ENCODE results near the gene RBM15B.
A peak's percentile ranks its signal among the peaks of the same experiment; 100 is the strongest.
"Not testable (repeated sequence)": the region's sequence is repeated elsewhere in the genome, so short reads cannot be mapped to it uniquely, and the experiment has no call there.

The RBM15B gene

DNA sequence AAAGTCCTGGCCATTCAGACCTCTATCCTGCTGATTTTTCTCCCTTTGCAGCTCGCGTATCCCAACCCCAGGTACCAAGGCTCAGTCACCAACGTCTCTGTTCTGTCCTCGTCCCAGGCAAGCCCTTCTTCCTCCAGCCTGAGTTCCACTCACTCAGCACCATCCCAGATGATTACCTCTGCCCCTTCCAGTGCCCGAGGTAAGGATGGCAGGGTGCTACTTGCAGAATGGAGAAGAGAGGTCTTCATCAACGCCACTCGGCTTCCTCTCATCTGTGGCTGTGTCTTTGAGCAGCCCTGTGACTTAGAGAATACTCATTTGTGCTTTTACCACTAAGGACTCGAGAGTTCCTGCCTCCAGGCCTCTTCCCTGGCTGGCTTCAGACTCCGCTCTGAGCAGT, 28.6 kb upstream of the RBM15B start:
- no peak for DNase-seq (ENCODE audit: low read depth)
- H3K4me3 ChIP-seq (ENCODE audit: control insufficient read depth, low read depth, low read length) = no peak overlapping the region
- TF ChIP-seq, protein P1, sequence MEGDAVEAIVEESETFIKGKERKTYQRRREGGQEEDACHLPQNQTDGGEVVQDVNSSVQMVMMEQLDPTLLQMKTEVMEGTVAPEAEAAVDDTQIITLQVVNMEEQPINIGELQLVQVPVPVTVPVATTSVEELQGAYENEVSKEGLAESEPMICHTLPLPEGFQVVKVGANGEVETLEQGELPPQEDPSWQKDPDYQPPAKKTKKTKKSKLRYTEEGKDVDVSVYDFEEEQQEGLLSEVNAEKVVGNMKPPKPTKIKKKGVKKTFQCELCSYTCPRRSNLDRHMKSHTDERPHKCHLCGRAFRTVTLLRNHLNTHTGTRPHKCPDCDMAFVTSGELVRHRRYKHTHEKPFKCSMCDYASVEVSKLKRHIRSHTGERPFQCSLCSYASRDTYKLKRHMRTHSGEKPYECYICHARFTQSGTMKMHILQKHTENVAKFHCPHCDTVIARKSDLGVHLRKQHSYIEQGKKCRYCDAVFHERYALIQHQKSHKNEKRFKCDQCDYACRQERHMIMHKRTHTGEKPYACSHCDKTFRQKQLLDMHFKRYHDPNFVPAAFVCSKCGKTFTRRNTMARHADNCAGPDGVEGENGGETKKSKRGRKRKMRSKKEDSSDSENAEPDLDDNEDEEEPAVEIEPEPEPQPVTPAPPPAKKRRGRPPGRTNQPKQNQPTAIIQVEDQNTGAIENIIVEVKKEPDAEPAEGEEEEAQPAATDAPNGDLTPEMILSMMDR (IDR thresholded peaks at IDR 0.05; ENCODE audit: control insufficient read depth, insufficient read depth, low read depth, low read length, missing control alignments) = no peak

DNA sequence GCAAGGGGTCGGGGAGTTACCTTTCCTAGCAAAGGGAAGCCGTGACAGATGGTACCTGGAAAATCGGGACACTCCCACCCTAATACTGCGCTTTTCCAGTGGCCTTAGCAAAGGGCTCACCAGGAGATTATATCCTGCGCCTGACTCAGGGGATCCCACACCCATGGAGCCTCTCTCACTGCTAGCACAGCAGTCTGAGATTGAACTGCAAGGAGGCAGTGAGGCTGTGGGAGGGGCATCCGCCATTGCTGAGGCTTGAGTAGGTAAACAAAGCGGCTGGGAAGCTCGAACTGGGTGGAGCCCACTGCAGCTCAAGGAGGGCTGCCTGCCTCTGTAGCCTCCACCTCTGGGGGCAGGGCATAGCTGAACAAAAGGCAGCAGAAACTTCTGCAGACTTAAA, 22.8 kb upstream of the RBM15B start:
- not testable (repeated sequence) for H3K4me3 ChIP-seq (ENCODE audit: control insufficient read depth, low read depth, low read length); DNase-seq (ENCODE audit: low read depth)

DNA sequence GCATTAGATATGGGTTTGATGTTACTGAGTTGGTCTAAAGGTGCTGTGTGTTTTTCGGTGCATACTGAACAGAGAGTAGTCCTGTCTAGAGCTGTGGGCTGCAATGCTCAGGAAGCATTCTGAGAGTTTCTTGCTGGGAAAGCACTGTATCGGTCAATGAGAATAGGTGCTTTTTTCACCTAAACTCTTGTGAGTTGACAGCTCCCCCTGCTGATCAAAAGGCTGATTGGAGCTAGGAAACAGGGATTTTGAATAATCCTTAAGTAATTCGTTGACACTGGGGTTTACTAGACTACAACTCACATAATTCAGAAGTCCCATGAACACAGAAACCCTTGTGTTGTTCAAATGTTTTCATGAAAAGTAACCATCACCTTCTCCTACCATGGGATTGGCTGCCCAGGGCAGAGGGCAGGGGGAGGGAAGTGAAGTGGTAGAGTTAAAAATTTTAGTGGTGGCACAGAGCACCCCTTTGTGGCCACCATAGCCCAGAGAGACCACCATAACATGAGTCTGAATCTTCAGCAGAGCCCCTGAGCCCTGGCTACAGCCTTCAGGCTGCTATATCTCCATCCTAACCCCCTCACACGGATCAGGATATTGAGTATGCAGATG, 19.0 kb upstream of the RBM15B start:
- H3K4me3 ChIP-seq (ENCODE audit: control insufficient read depth, low read depth, low read length) = no peak overlapping the region
- TF ChIP-seq, protein P1 (IDR thresholded peaks at IDR 0.05; ENCODE audit: control insufficient read depth, insufficient read depth, low read depth, low read length, missing control alignments) = peak; percentile 77
- DNase-seq (ENCODE audit: low read depth) = peak; percentile 49

DNA sequence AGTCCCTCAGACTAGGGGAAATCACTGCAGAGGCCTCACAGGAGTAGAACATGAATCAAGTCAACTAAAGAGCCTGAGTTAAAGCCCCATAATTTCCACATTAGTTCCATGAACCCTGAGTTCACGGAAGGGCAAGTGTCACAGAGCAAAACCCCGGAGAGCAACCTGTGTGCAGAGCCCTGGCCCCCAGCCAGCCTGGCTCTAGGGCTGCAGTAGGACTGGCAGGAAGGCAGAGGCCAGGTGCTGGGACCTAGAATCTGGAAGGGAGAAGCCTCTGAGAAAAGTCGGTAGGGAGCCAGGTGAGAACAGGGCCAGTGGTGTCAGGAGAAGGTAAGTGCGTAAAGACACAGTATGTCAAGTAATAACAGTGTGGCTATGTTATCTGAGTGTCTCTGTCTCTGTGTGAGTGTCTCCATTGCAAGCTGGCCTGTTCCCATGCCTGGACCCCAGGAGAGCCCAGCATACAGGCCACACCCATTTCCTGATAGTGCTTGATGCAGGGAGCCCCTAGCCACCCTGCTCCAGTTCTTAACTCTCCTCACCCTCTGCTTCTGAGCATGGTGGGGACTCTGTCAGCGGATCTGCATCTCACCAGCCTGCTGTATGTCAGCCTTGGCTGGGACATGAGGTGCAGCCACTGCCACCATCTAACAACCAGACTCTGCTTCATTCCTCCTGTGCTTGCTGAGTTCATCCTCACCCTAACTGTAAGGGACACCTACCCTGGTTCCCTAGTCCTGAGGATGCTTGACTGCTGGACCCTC, 17.2 kb upstream of the RBM15B start:
- DNase-seq (ENCODE audit: low read depth) = no peak
- H3K4me3 ChIP-seq (ENCODE audit: control insufficient read depth, low read depth, low read length) = no peak overlapping the region
- TF ChIP-seq, protein P1 (IDR thresholded peaks at IDR 0.05; ENCODE audit: control insufficient read depth, insufficient read depth, low read depth, low read length, missing control alignments) = no peak

DNA sequence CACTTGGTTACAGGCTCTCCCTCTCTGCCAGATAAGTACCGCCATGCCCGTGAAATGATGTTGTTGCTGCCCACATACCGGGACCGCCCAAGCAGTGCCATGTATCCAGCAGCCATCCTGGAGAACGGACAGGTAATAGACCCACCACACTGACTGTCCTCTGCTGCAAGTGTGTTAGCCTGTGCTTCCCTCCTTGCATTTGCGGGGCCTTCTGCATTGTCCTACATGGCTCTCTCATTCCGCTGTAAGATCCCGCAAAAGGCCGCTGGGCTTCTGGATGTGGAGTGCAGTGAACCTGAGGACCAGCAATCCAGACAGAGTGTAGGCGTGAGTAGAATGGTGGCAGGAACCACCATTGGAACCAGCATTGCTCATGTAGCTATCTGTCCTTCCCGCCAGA, 16.6 kb upstream of the RBM15B start:
- no peak for DNase-seq (ENCODE audit: low read depth)
- no peak overlapping the region for H3K4me3 ChIP-seq (ENCODE audit: control insufficient read depth, low read depth, low read length)
- TF ChIP-seq, protein P1 (IDR thresholded peaks at IDR 0.05; ENCODE audit: control insufficient read depth, insufficient read depth, low read depth, low read length, missing control alignments) = no peak

DNA sequence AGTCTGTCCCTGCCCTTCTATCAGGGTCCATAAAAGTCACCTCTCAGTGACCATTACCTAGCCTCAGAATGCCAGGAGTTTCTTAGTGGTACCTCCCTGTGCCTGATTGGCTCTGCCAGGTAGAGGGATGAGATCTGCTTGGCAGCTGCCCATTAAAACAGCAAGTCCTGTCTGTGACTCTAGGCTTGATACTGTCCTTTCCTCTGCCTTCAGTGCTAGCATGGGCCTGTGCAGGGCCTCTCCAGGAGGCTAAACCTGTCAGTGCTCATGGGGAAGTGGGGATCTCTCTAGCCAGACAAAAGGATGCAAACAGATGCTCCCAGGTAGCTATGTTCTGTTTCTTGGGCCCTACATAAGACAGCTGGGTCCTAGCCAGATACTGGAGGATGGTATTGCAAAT, 15.9 kb upstream of the RBM15B start:
- TF ChIP-seq, protein P1 (IDR thresholded peaks at IDR 0.05; ENCODE audit: control insufficient read depth, insufficient read depth, low read depth, low read length, missing control alignments) = no peak
- DNase-seq (ENCODE audit: low read depth) = no peak
- H3K4me3 ChIP-seq (ENCODE audit: control insufficient read depth, low read depth, low read length) = no peak overlapping the region

DNA sequence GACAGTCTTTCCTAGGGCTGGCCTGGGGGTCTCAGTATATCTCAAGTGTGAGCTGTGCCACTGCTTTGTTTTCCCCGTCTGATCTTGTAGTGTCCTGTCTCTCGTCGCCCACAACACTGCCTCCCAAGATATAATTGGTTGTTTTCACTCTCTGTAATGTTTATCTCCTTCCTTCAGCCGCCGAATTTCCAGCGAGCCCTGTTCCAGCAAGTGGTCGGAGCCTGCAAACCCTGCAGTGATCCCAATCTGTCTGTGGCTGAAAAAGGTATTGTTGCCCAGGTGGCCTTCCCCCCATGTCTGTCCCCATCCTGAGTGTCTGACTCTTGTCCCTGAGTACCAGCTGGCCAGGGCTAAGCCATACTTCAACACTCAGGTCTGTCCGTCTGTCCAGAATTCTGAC, 15.5 kb upstream of the RBM15B start:
- no peak overlapping the region for H3K4me3 ChIP-seq (ENCODE audit: control insufficient read depth, low read depth, low read length)
- TF ChIP-seq, protein P1 (IDR thresholded peaks at IDR 0.05; ENCODE audit: control insufficient read depth, insufficient read depth, low read depth, low read length, missing control alignments) = no peak
- no peak for DNase-seq (ENCODE audit: low read depth)
